Osteocyte (in vitro differentiated cells): ENCODE measurements around the gene UNC45A. TPM values are rescaled to one million over a fixed set of nuclear protein-coding genes. Genes with fewer than 3 reads are reported as not detected.
A peak's percentile ranks its signal among the peaks of the same experiment; 100 is the strongest.

Source experiments
- DNase-seq: peaks from one replicate; pipeline ENCODE4 v3.0.0; 2021; ENCODE audit warnings: mixed read lengths; ENCODE audit not compliant: unreplicated experiment; ENCODE audit errors: extremely low spot score
- H3K27ac Mint-ChIP-seq: one replicate; pipeline ENCODE4 v1.8.0; 2021; ENCODE audit warnings: mild to moderate bottlenecking, mixed read lengths; ENCODE audit not compliant: unreplicated experiment
- H3K27me3 Mint-ChIP-seq: one replicate; pipeline ENCODE4 v1.8.0; 2021; ENCODE audit warnings: mixed read lengths; ENCODE audit not compliant: unreplicated experiment
- H3K36me3 Mint-ChIP-seq: one replicate; pipeline ENCODE4 v1.8.0; 2021; ENCODE audit warnings: mixed read lengths; ENCODE audit not compliant: unreplicated experiment
- H3K4me1 Mint-ChIP-seq: one replicate; pipeline ENCODE4 v1.8.0; 2021; ENCODE audit warnings: mixed read lengths; ENCODE audit not compliant: unreplicated experiment
- H3K4me3 Mint-ChIP-seq: one replicate; pipeline ENCODE4 v1.8.0; 2021; ENCODE audit warnings: mild to moderate bottlenecking, moderate library complexity, mixed read lengths; ENCODE audit not compliant: unreplicated experiment
- H3K9me3 Mint-ChIP-seq: one replicate; pipeline ENCODE4 v1.8.0; 2021; ENCODE audit warnings: mixed read lengths; ENCODE audit not compliant: unreplicated experiment
- CTCF ChIP-seq: fragments of 200-600 bp; sonication (generic); IDR thresholded peaks from 2 replicates; pipeline ENCODE4 v1.5.0; 2021; ENCODE audit warnings: antibody characterized with exemption, mild to moderate bottlenecking, moderate library complexity
- total RNA-seq: library from RNA; stranded (reverse); gene quantifications from 2 replicates; pipeline ENCODE4 v1.2.1, GENCODE V29; 2021

The UNC45A gene
- total RNA-seq, 1 donor from 2014 or later: 83.0 TPM

GRCh38 chr15:90950676-90951075 is 15.6 kb downstream of the UNC45A start:
- DNase-seq: no peak
- Mint-ChIP-seq H3K36me3 (peaks cover 39% of the 10 kb centered on the region), H3K27ac (no peak overlapping the region), H3K9me3 (no peaks in the 10 kb centered on the region), H3K4me1 (peaks cover 9% of the 10 kb centered on the region), H3K27me3 (no peaks in the 10 kb centered on the region), H3K4me3 (no peak overlapping the region)
- no peak for TF ChIP-seq CTCF

- Mint-ChIP-seq H3K9me3 (no peaks in the 10 kb centered on the region), H3K4me3 (no peak overlapping the region), H3K36me3 (peaks cover 26% of the 10 kb centered on the region), H3K27me3 (no peaks in the 10 kb centered on the region), H3K27ac (no peak overlapping the region), H3K4me1 (peaks cover 23% of the 10 kb centered on the region)
- DNase-seq: no peak
- no peak for TF ChIP-seq CTCF
Observed at GRCh38 chr15:90952901-90953677, 18.0 kb downstream of the UNC45A start.

GRCh38 chr15:90953947-90954711 is 19.0 kb downstream of the UNC45A start:
- peak overlapping the region; percentile 85 for H3K4me3 Mint-ChIP-seq

GRCh38 chr15:90954712-90955623 is 19.9 kb downstream of the UNC45A start, which contains the start of gene RCCD1:
Gene RCCD1, plus strand, starts transcription at chr15:90954884. Its CDS starts 1,851 bp downstream, at chr15:90956735.
- Mint-ChIP-seq H3K27me3 (no peaks in the 10 kb centered on the region), H3K27ac (peak within 1 kb of the TSS; percentile 91), H3K4me1 (peaks cover 23% of the 10 kb centered on the region), H3K9me3 (no peaks in the 10 kb centered on the region), H3K36me3 (peaks cover 18% of the 10 kb centered on the region), H3K4me3 (peak within 1 kb of the TSS; percentile 85)
- TF ChIP-seq CTCF: no peak
- DNase-seq: peak; percentile 97

More at GRCh38 chr15:90953947-90954711, 19.0 kb downstream of the UNC45A start:
- no peak for TF ChIP-seq CTCF
- Mint-ChIP-seq H3K9me3 (no peaks in the 10 kb centered on the region), H3K27me3 (no peaks in the 10 kb centered on the region), H3K27ac (peak overlapping the region; percentile 91), H3K36me3 (peaks cover 18% of the 10 kb centered on the region), H3K4me1 (peaks cover 23% of the 10 kb centered on the region)
- no peak for DNase-seq
